GM23338 (cell line): ENCODE results near the gene PPWD1. TPM values are rescaled to one million over a fixed set of nuclear protein-coding genes. Genes with fewer than 3 reads are reported as not detected.

Experiments
- ATAC-seq: fragments of 200-7000 bp; cut with Tn5 transposase; 3 replicates; pipeline ENCODE4 v1.9.1; 2020
- DNase-seq: peaks from one replicate; pipeline ENCODE4 v3.0.0-alpha.2; 2015; ENCODE audit warnings: low spot score
- H2AFZ ChIP-seq: fragments of 200-600 bp; sonication (generic); 2 replicates; pipeline ENCODE4 v1.8.0; 2016; ENCODE audit warnings: antibody characterized with exemption, mild to moderate bottlenecking, moderate library complexity
- H3F3A ChIP-seq: fragments of 200-600 bp; sonication (generic); replicated peaks from 2 replicates; pipeline ENCODE4 v1.8.0; 2017; ENCODE audit warnings: antibody characterized with exemption, mixed run types, low read depth
- H3K27ac ChIP-seq: fragments of 200-600 bp; sonication (generic); 2 replicates; pipeline ENCODE4 v1.6.1; 2016; ENCODE audit warnings: low read depth
- H3K27me3 ChIP-seq: fragments of 200-600 bp; sonication (generic); 2 replicates; pipeline ENCODE4 v1.8.0; 2016; ENCODE audit warnings: mild to moderate bottlenecking, mixed run types, moderate library complexity; ENCODE audit not compliant: insufficient read depth
- H3K36me3 ChIP-seq: fragments of 200-600 bp; sonication (generic); 2 replicates; pipeline ENCODE4 v1.8.0; 2016; ENCODE audit warnings: mild to moderate bottlenecking; ENCODE audit not compliant: insufficient read depth
- H3K4me1 ChIP-seq: fragments of 200-600 bp; sonication (generic); 2 replicates; pipeline ENCODE4 v1.8.0; 2016; ENCODE audit warnings: mild to moderate bottlenecking, moderate library complexity; ENCODE audit not compliant: insufficient read depth
- H3K4me2 ChIP-seq: fragments of 200-600 bp; sonication (generic); 2 replicates; pipeline ENCODE4 v1.7.1; 2017; ENCODE audit warnings: mixed run types
- H3K4me3 ChIP-seq: fragments of 200-600 bp; sonication (generic); 2 replicates; pipeline ENCODE4 v1.6.1; 2016; ENCODE audit warnings: mixed run types
- H3K79me2 ChIP-seq: fragments of 200-600 bp; sonication (generic); replicated peaks from 2 replicates; pipeline ENCODE4 v1.8.0; 2017; ENCODE audit warnings: mild to moderate bottlenecking; ENCODE audit not compliant: insufficient read depth
- H3K9me2 ChIP-seq: fragments of 200-600 bp; sonication (generic); 2 replicates; pipeline ENCODE4 v1.8.0; 2017; ENCODE audit not compliant: insufficient read depth
- H4K20me1 ChIP-seq: fragments of 200-600 bp; sonication (generic); replicated peaks from 2 replicates; pipeline ENCODE4 v1.8.0; 2017; ENCODE audit warnings: mild to moderate bottlenecking; ENCODE audit not compliant: insufficient read depth
- H3K27ac Mint-ChIP-seq: 2 replicates; pipeline ENCODE4 v1.8.0; 2020; ENCODE audit warnings: inconsistent platforms, mild to moderate bottlenecking, moderate library complexity, mixed read lengths
- H3K27me3 Mint-ChIP-seq: 3 replicates; pipeline ENCODE4 v1.8.0; 2022; ENCODE audit warnings: low read depth, mild to moderate bottlenecking, moderate library complexity, mixed read lengths, inconsistent platforms; ENCODE audit not compliant: insufficient read depth, poor library complexity
- H3K36me3 Mint-ChIP-seq: 3 replicates; pipeline ENCODE4 v1.8.0; 2021; ENCODE audit warnings: low read depth, mild to moderate bottlenecking, inconsistent platforms, moderate library complexity, mixed read lengths
- H3K4me1 Mint-ChIP-seq: 3 replicates; pipeline ENCODE4 v1.8.0; 2020; ENCODE audit warnings: mild to moderate bottlenecking, inconsistent platforms, mixed read lengths
- H3K4me3 Mint-ChIP-seq: 3 replicates; pipeline ENCODE4 v1.8.0; 2021; ENCODE audit warnings: moderate library complexity, mild to moderate bottlenecking, inconsistent platforms, mixed read lengths
- H3K9me3 Mint-ChIP-seq: 3 replicates; pipeline ENCODE4 v1.8.0; 2020; ENCODE audit warnings: moderate library complexity, mild to moderate bottlenecking, inconsistent platforms, mixed read lengths
- CREB1 ChIP-seq: fragments of 250-450 bp; sonication (Bioruptor Pico); IDR thresholded peaks from 2 replicates; pipeline ENCODE4 v1.5.0; 2020; ENCODE audit warnings: low read depth, mild to moderate bottlenecking, moderate library complexity
- ETS1 ChIP-seq: IDR thresholded peaks from 2 replicates; pipeline ENCODE4 v1.6.1; 2016; ENCODE audit warnings: antibody characterized with exemption
- EZH2 ChIP-seq: fragments of 200-600 bp; sonication (generic); IDR thresholded peaks from one replicate; pipeline ENCODE4 v1.8.0; 2017; ENCODE audit warnings: antibody characterized with exemption, mild to moderate bottlenecking, low read depth; ENCODE audit not compliant: unreplicated experiment
- EZH2phosphoT487 ChIP-seq: fragments of 200-600 bp; sonication (generic); IDR thresholded peaks from one replicate; pipeline ENCODE4 v1.8.1; 2018; ENCODE audit warnings: antibody characterized with exemption; ENCODE audit not compliant: unreplicated experiment
- JUNB ChIP-seq: IDR thresholded peaks from one replicate; pipeline ENCODE4 v1.6.1; 2016; ENCODE audit warnings: antibody characterized with exemption; ENCODE audit not compliant: unreplicated experiment
- POLR2AphosphoS5 ChIP-seq: IDR thresholded peaks from 2 replicates; pipeline ENCODE4 v1.6.1; 2016; ENCODE audit warnings: antibody characterized with exemption, low read depth
- ZNF331 ChIP-seq: fragments of 250-450 bp; sonication (Bioruptor Pico); IDR thresholded peaks from 2 replicates; pipeline ENCODE4 v1.5.0; 2020; ENCODE audit warnings: low read depth, mild to moderate bottlenecking, moderate library complexity
- long read RNA-seq: library from polyadenylated mRNA; unstranded; transcript quantifications from one replicate; pipeline ENCODE4 v2.0.0, GENCODE V29; 2020; ENCODE audit not compliant: unreplicated experiment
- polyA plus RNA-seq: library from polyadenylated mRNA; unstranded; fragments of >200 nt; fragmentation: Nextera tagmentation; extraction: Ambion mirVana; gene quantifications from 2 replicates; pipeline ENCODE4 v1.2.1, GENCODE V29; 2016
- total RNA-seq: library from RNA; depleted of rRNA; stranded (reverse); fragments of >200 nt; shearing (Covaris generic); gene quantifications from 2 replicates; pipeline ENCODE4 v1.2.3, GENCODE V29; 2014; rRNA removed
- TF ChIP-seq, protein P1 (sequence below): IDR thresholded peaks from one replicate; pipeline ENCODE4 v1.6.1; 2018; ENCODE audit warnings: antibody characterized with exemption; ENCODE audit not compliant: unreplicated experiment

Gene PPWD1
- total RNA-seq (57.1 and 57.2 TPM in 2 replicates), polyA plus RNA-seq (27.6 and 34.8 TPM in 2 replicates)
- long read RNA-seq, transcript PPWD1-201 (11 exons, 2,166 nt) = major isoform, 25 of 39 reads
- long read RNA-seq, partial matches to known transcripts = 5 of 39 reads
- long read RNA-seq, other reads (novel, unspliced or antisense) = 6 of 39 reads

- Histone ChIP-seq H3K9me2 (no peaks in the 10 kb centered on the region), H3F3A (no peaks in the 10 kb centered on the region), H3K36me3 (peaks cover 8% of the 10 kb centered on the region; the same call in 1 of the 2 replicates), H3K4me1 (peaks cover 11% of the 10 kb centered on the region), H3K4me2 (peak within 1 kb of the TSS; percentile 89), H3K4me3 (peak within 1 kb of the TSS; percentile 82), H3K27me3 (no peaks in the 10 kb centered on the region), H3K79me2 (peaks cover 65% of the 10 kb centered on the region), H3K27ac (peak within 1 kb of the TSS; percentile 97), H2AFZ (peak within 1 kb of the TSS; percentile 95), H4K20me1 (peaks cover 4% of the 10 kb centered on the region; the same call in 1 of the 2 replicates)
- Mint-ChIP-seq H3K4me1 (peaks cover 11% of the 10 kb centered on the region), H3K27ac (peak within 1 kb of the TSS; percentile 98), H3K9me3 (no peaks in the 10 kb centered on the region), H3K27me3 (peaks cover 4% of the 10 kb centered on the region), H3K4me3 (peak within 1 kb of the TSS; percentile 92), H3K36me3 (peaks cover 14% of the 10 kb centered on the region)
- TF ChIP-seq, protein P1, sequence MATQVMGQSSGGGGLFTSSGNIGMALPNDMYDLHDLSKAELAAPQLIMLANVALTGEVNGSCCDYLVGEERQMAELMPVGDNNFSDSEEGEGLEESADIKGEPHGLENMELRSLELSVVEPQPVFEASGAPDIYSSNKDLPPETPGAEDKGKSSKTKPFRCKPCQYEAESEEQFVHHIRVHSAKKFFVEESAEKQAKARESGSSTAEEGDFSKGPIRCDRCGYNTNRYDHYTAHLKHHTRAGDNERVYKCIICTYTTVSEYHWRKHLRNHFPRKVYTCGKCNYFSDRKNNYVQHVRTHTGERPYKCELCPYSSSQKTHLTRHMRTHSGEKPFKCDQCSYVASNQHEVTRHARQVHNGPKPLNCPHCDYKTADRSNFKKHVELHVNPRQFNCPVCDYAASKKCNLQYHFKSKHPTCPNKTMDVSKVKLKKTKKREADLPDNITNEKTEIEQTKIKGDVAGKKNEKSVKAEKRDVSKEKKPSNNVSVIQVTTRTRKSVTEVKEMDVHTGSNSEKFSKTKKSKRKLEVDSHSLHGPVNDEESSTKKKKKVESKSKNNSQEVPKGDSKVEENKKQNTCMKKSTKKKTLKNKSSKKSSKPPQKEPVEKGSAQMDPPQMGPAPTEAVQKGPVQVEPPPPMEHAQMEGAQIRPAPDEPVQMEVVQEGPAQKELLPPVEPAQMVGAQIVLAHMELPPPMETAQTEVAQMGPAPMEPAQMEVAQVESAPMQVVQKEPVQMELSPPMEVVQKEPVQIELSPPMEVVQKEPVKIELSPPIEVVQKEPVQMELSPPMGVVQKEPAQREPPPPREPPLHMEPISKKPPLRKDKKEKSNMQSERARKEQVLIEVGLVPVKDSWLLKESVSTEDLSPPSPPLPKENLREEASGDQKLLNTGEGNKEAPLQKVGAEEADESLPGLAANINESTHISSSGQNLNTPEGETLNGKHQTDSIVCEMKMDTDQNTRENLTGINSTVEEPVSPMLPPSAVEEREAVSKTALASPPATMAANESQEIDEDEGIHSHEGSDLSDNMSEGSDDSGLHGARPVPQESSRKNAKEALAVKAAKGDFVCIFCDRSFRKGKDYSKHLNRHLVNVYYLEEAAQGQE = no peak
- TF ChIP-seq CREB1 (CRISPR knock-in tag) = peak; percentile 97
- TF ChIP-seq ETS1 = peak; percentile 9; the same call in 1 of the 2 replicates
- peak; percentile 94 for TF ChIP-seq POLR2AphosphoS5
- ATAC-seq = peak; percentile 100
- peak; percentile 99 for DNase-seq
These were observed at the start of gene PPWD1, which contains the start of gene CENPK for GRCh38 chr5:65562731-65563701. Gene PPWD1 (plus strand): TSS chr5:65563296. CDS start chr5:65563311, 15 bp downstream. Gene CENPK (minus strand): TSS chr5:65563168. CDS start chr5:65554907, 8,261 bp downstream.

DNA sequence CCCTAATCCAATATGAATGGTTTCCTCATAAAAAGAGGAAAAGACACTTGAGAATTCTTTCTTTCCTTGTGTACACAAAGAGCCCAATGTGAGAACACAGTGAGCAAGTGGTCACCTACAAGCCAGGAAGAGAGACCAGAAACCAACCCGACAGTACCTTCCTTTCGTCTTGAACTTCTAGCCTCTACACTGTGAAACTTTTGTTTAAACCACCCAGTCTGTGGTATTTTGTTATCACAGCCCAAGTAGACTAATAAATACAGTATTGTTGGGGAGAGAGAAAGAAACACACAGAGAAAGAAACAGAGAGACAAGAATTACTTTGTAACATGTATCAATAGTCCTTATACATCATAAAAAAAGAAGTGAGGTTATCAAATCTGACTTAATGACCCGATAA, 37.4 kb upstream of the PPWD1 start:
- H3K27me3 Mint-ChIP-seq = no peaks in the 10 kb centered on the region
- H3K27ac Mint-ChIP-seq = no peak overlapping the region
- no peak for TF ChIP-seq EZH2phosphoT487
- no peak for TF ChIP-seq EZH2
- TF ChIP-seq ZNF331 (CRISPR knock-in tag) = no peak
- no peak for TF ChIP-seq JUNB
- no peak for TF ChIP-seq ETS1

More for the DNA sequence above, 37.4 kb upstream of the PPWD1 start:
- H3K4me3 ChIP-seq = no peak overlapping the region
- no peaks in the 10 kb centered on the region for H3K79me2 ChIP-seq
- no peaks in the 10 kb centered on the region for H4K20me1 ChIP-seq
- no peaks in the 10 kb centered on the region for H3K9me3 Mint-ChIP-seq
- ATAC-seq = no peak
- no peaks in the 10 kb centered on the region for H3K4me1 ChIP-seq
- no peaks in the 10 kb centered on the region for H3K36me3 ChIP-seq
- no peaks in the 10 kb centered on the region for H3F3A ChIP-seq
- H3K9me2 ChIP-seq = no peaks in the 10 kb centered on the region
- H2AFZ ChIP-seq = no peak overlapping the region
- no peaks in the 10 kb centered on the region for H3K27me3 ChIP-seq
- H3K36me3 Mint-ChIP-seq = peaks cover 22% of the 10 kb centered on the region; the same call in 2 of the 3 replicates
- H3K4me1 Mint-ChIP-seq = no peaks in the 10 kb centered on the region
- no peak for DNase-seq
- no peak overlapping the region for H3K27ac ChIP-seq
- H3K4me2 ChIP-seq = no peak overlapping the region
- no peak overlapping the region for H3K4me3 Mint-ChIP-seq
